Measurements from ENCODE around the gene ECE2.
A peak's percentile ranks its signal among the peaks of the same experiment; 100 is the strongest.

ECE2 gene

DNA sequence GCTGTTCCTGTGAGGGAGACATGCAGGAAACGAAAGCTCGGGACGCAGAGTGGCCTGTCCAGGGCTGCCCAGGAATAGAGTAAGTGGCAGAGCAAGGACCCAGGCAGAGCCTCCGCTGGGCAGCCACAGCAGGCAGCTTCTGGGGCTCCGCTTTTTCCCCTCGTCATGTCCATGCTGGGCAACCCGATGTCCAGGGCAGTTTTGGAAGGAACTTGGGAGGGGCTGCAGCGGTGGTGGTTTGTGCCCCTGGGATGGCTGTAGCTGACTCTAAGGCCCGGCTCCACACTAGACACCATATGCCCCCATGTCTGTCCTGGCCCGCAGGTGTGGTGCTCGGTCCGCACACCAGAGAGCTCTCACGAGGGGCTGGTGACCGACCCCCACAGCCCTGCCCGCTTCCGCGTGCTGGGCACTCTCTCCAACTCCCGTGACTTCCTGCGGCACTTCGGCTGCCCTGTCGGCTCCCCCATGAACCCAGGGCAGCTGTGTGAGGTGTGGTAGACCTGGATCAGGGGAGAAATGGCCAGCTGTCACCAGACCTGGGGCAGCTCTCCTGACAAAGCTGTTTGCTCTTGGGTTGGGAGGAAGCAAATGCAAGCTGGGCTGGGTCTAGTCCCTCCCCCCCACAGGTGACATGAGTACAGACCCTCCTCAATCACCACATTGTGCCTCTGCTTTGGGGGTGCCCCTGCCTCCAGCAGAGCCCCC, 16.1 kb downstream of the ECE2 start:
- H4K91ac ChIP-seq (ENCODE audit: low read depth, low read length, poor library complexity), result no peak overlapping the region
- no peak overlapping the region for H3K9ac ChIP-seq (ENCODE audit: low read depth, low read length, poor library complexity)
- no peak for DNase-seq (ENCODE audit: low spot score)
- H3K9me3 ChIP-seq (replicated peaks in 1 of 2; ENCODE audit: control insufficient read depth in 2 of 2, insufficient read depth in 1 of 2, low read depth in 1 of 2, low read length in 2 of 2), result no peaks in the 10 kb centered on the region
- H2BK15ac ChIP-seq (ENCODE audit: low read length), result peak overlapping the region; percentile 26
- H3K4me2 ChIP-seq (ENCODE audit: insufficient read depth, low read length, poor library complexity, severe bottlenecking), result no peak overlapping the region
- H3K4me3 ChIP-seq (ENCODE audit: low read length in 2 of 2), result no peak overlapping the region
- no peaks in the 10 kb centered on the region for H3K4me1 ChIP-seq (ENCODE audit: control insufficient read depth in 2 of 2, insufficient read depth in 1 of 2, low read depth in 1 of 2, low read length in 2 of 2)
- no peak overlapping the region for H2BK12ac ChIP-seq (ENCODE audit: low read length)
- H3K27ac ChIP-seq (replicated peaks; ENCODE audit: low read length), result no peak overlapping the region
- H3K23ac ChIP-seq (ENCODE audit: low read depth, low read length, poor library complexity), result no peak overlapping the region
- no peak overlapping the region for H3K18ac ChIP-seq (ENCODE audit: low read length)
- peak overlapping the region; percentile 38 for H3K14ac ChIP-seq (ENCODE audit: low read length)
- no peak overlapping the region for H2AK5ac ChIP-seq (ENCODE audit: low read depth, low read length)
- H3K79me1 ChIP-seq (ENCODE audit: low read depth, low read length), result peaks cover 4% of the 10 kb centered on the region
- no CpG with 5 or more reads among the region's 21 CpGs for WGBS, 2 donors (ENCODE audit: extremely low coverage in 2 of 2, insufficient read length in 2 of 2, insufficient replicate concordance in 1 of 2)
- H3K36me3 ChIP-seq (replicated peaks in 1 of 2; ENCODE audit: control insufficient read depth in 2 of 2, insufficient read depth in 2 of 2, low read length in 2 of 2), result no peaks in the 10 kb centered on the region
- H3K4ac ChIP-seq (ENCODE audit: low read length), result no peak overlapping the region
- H4K8ac ChIP-seq (ENCODE audit: low read depth, low read length), result no peak overlapping the region
- H3K27me3 ChIP-seq (ENCODE audit: control insufficient read depth in 3 of 3, insufficient read depth in 3 of 3, low read depth in 1 of 3, low read length in 3 of 3), result peaks cover 0 to 60% (median 0%) of the 10 kb centered on the region in 3 experiments
- no peak overlapping the region for H2BK120ac ChIP-seq (ENCODE audit: low read depth, low read length)
- H2AFZ ChIP-seq (ENCODE audit: low read length), result no peak overlapping the region
- H2BK5ac ChIP-seq (ENCODE audit: low read length), result no peak overlapping the region

DNA sequence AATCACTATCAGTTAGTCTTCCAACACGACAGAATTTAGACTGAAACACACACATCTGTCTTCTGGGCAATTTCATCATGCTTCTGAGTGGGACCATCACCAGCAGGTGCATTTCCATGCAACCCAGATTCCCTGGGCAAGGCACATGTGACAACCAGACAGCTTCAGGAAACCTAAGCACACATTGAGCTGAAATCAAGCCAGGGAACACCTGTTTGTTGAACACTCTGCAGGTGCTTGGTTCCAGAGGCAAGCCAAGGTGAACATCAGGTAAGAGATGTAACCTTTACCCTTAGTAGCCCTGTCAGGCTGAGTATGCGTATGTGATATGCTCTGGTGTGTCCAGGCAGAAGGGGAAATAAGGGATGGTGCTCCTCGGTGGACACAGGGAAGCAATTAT, 19.9 kb downstream of the ECE2 start:
- Histone ChIP-seq H3K4me1 (ENCODE audit: control insufficient read depth in 2 of 2, insufficient read depth in 1 of 2, low read depth in 1 of 2, low read length in 2 of 2) (peaks cover 3 to 6% of the 10 kb centered on the region in 2 donors), H3K4ac (ENCODE audit: low read length) (no peak overlapping the region), H2AK5ac (ENCODE audit: low read depth, low read length) (no peak overlapping the region), H3K36me3 (replicated peaks in 1 of 2; ENCODE audit: control insufficient read depth in 2 of 2, insufficient read depth in 2 of 2, low read length in 2 of 2) (peaks cover 5 to 9% of the 10 kb centered on the region in 2 donors), H3K9ac (ENCODE audit: low read depth, low read length, poor library complexity) (no peak overlapping the region), H2BK12ac (ENCODE audit: low read length) (no peak overlapping the region), H3K27ac (replicated peaks; ENCODE audit: low read length) (no peak overlapping the region), H3K9me3 (replicated peaks in 1 of 2; ENCODE audit: control insufficient read depth in 2 of 2, insufficient read depth in 1 of 2, low read depth in 1 of 2, low read length in 2 of 2) (no peaks in the 10 kb centered on the region), H3K18ac (ENCODE audit: low read length) (no peak overlapping the region), H4K91ac (ENCODE audit: low read depth, low read length, poor library complexity) (no peak overlapping the region), H3K23ac (ENCODE audit: low read depth, low read length, poor library complexity) (no peak overlapping the region), H3K4me2 (ENCODE audit: insufficient read depth, low read length, poor library complexity, severe bottlenecking) (no peak overlapping the region), H3K27me3 (ENCODE audit: control insufficient read depth in 3 of 3, insufficient read depth in 3 of 3, low read depth in 1 of 3, low read length in 3 of 3) (peaks cover 0 to 43% (median 0%) of the 10 kb centered on the region in 3 experiments), H3K4me3 (ENCODE audit: low read length in 2 of 2) (no peak overlapping the region), H3K79me1 (ENCODE audit: low read depth, low read length) (peaks cover 10% of the 10 kb centered on the region), H2BK120ac (ENCODE audit: low read depth, low read length) (no peak overlapping the region), H3K14ac (ENCODE audit: low read length) (no peak overlapping the region), H4K8ac (ENCODE audit: low read depth, low read length) (no peak overlapping the region), H2BK5ac (ENCODE audit: low read length) (no peak overlapping the region), H2AFZ (ENCODE audit: low read length) (no peak overlapping the region), H2BK15ac (ENCODE audit: low read length) (no peak overlapping the region)
- no CpG with 5 or more reads among the region's 3 CpGs for WGBS, 2 donors (ENCODE audit: extremely low coverage in 2 of 2, insufficient read length in 2 of 2, insufficient replicate concordance in 1 of 2)
- DNase-seq (ENCODE audit: low spot score), result no peak

DNA sequence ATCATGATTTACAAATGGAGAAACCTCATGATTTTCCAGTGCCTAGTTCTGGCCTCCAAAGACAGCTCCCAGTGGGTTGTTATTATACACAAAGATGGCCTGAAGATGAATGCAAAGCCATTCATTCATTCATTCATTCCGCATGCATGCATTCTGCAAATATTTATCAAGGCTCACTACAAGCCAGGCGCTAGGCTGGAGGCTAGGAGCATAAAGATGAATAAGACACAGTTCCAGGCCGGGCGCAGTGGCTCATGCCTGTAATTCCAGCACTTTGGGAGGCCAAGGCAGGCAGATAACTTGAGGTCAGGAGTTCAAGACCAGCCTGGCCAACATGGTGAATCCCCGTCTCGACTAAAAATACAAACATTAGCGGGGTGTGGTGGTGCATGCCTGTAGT, 20.8 kb downstream of the ECE2 start:
- Histone ChIP-seq H3K14ac (ENCODE audit: low read length) (no peak overlapping the region), H3K9ac (ENCODE audit: low read depth, low read length, poor library complexity) (no peak overlapping the region), H3K9me3 (replicated peaks in 1 of 2; ENCODE audit: control insufficient read depth in 2 of 2, insufficient read depth in 1 of 2, low read depth in 1 of 2, low read length in 2 of 2) (no peaks in the 10 kb centered on the region), H4K91ac (ENCODE audit: low read depth, low read length, poor library complexity) (no peak overlapping the region), H3K79me1 (ENCODE audit: low read depth, low read length) (peaks cover 10% of the 10 kb centered on the region), H4K8ac (ENCODE audit: low read depth, low read length) (no peak overlapping the region), H2BK5ac (ENCODE audit: low read length) (no peak overlapping the region), H3K23ac (ENCODE audit: low read depth, low read length, poor library complexity) (no peak overlapping the region), H3K18ac (ENCODE audit: low read length) (no peak overlapping the region), H3K4me3 (ENCODE audit: low read length in 2 of 2) (no peak overlapping the region), H3K4me2 (ENCODE audit: insufficient read depth, low read length, poor library complexity, severe bottlenecking) (no peak overlapping the region), H3K27me3 (ENCODE audit: control insufficient read depth in 3 of 3, insufficient read depth in 3 of 3, low read depth in 1 of 3, low read length in 3 of 3) (peaks cover 0 to 34% (median 0%) of the 10 kb centered on the region in 3 experiments), H2BK120ac (ENCODE audit: low read depth, low read length) (no peak overlapping the region), H3K4me1 (ENCODE audit: control insufficient read depth in 2 of 2, insufficient read depth in 1 of 2, low read depth in 1 of 2, low read length in 2 of 2) (peaks cover 3 to 6% of the 10 kb centered on the region in 2 donors), H2AFZ (ENCODE audit: low read length) (no peak overlapping the region), H3K36me3 (replicated peaks in 1 of 2; ENCODE audit: control insufficient read depth in 2 of 2, insufficient read depth in 2 of 2, low read length in 2 of 2) (peaks cover 9 to 17% of the 10 kb centered on the region in 2 donors), H3K4ac (ENCODE audit: low read length) (no peak overlapping the region), H2BK12ac (ENCODE audit: low read length) (no peak overlapping the region), H2AK5ac (ENCODE audit: low read depth, low read length) (no peak overlapping the region), H2BK15ac (ENCODE audit: low read length) (no peak overlapping the region), H3K27ac (replicated peaks; ENCODE audit: low read length) (no peak overlapping the region)
- no peak for DNase-seq (ENCODE audit: low spot score)
- no CpG with 5 or more reads among the region's 7 CpGs for WGBS, 2 donors (ENCODE audit: extremely low coverage in 2 of 2, insufficient read length in 2 of 2, insufficient replicate concordance in 1 of 2)

DNA sequence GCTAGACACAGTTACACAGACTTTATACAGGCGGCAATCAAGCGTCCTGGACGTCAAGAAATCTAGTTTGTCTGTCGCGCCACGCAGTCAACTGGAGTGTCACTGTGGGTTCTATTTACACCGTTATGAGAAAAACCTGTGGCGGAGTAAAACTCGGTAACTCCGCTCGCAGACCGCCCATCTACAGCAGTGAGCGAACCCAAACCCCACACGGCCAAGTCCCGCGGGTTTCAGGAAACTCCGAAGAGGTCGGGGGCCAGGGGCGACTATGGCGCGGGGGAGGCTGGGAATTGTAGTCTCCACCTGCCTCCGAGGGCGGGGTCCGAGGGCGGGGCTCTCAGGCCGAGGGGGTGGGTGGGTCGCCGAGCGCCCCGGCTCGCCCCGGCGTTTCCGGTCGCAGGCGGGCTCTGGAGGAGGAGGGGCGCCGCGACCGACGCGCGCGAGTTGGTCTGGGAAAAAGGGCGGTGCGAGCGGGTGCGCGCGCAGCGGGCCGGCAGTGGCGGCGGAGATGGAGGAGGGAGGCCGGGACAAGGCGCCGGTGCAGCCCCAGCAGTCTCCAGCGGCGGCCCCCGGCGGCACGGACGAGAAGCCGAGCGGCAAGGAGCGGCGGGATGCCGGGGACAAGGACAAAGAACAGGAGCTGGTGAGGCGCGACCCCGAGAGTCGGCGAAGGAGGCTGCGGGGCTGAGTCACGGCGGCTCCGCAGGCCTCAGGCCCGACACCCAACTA, 23.1 kb downstream of the ECE2 start, which contains the start of gene PSMD2:
Gene PSMD2 (plus strand): TSS at position 483 of the 729 bp plus-strand sequence. CDS start 26 bp downstream, at position 509.
- Histone ChIP-seq H3K23ac (ENCODE audit: low read depth, low read length, poor library complexity) (peak within 1 kb of the TSS; percentile 92), H3K79me1 (ENCODE audit: low read depth, low read length) (peaks cover 6% of the 10 kb centered on the region), H3K18ac (ENCODE audit: low read length) (peak within 1 kb of the TSS; percentile 84), H3K14ac (ENCODE audit: low read length) (peak within 1 kb of the TSS; percentile 57), H3K9ac (ENCODE audit: low read depth, low read length, poor library complexity) (peak within 1 kb of the TSS; percentile 96), H3K36me3 (replicated peaks in 1 of 2; ENCODE audit: control insufficient read depth in 2 of 2, insufficient read depth in 2 of 2, low read length in 2 of 2) (peaks cover 31 to 40% of the 10 kb centered on the region in 2 donors), H2BK120ac (ENCODE audit: low read depth, low read length) (no peak within 1 kb of the TSS), H4K8ac (ENCODE audit: low read depth, low read length) (no peak within 1 kb of the TSS), H3K9me3 (replicated peaks in 1 of 2; ENCODE audit: control insufficient read depth in 2 of 2, insufficient read depth in 1 of 2, low read depth in 1 of 2, low read length in 2 of 2) (no peaks in the 10 kb centered on the region), H3K27ac (replicated peaks; ENCODE audit: low read length) (peak within 1 kb of the TSS; percentile 18), H3K4me3 (ENCODE audit: low read length in 2 of 2) (peak within 1 kb of the TSS; percentile 86 to 94), H2AFZ (ENCODE audit: low read length) (peak within 1 kb of the TSS; percentile 96), H3K4ac (ENCODE audit: low read length) (no peak within 1 kb of the TSS), H3K27me3 (ENCODE audit: control insufficient read depth in 3 of 3, insufficient read depth in 3 of 3, low read depth in 1 of 3, low read length in 3 of 3) (peaks cover 0 to 11% (median 0%) of the 10 kb centered on the region in 3 experiments), H3K4me2 (ENCODE audit: insufficient read depth, low read length, poor library complexity, severe bottlenecking) (peak within 1 kb of the TSS; percentile 78), H3K4me1 (ENCODE audit: control insufficient read depth in 2 of 2, insufficient read depth in 1 of 2, low read depth in 1 of 2, low read length in 2 of 2) (peaks cover 3 to 6% of the 10 kb centered on the region in 2 donors), H4K91ac (ENCODE audit: low read depth, low read length, poor library complexity) (no peak within 1 kb of the TSS), H2AK5ac (ENCODE audit: low read depth, low read length) (peak within 1 kb of the TSS; percentile 78), H2BK15ac (ENCODE audit: low read length) (no peak within 1 kb of the TSS), H2BK12ac (ENCODE audit: low read length) (peak within 1 kb of the TSS; percentile 61), H2BK5ac (ENCODE audit: low read length) (peak within 1 kb of the TSS; percentile 35)
- peak; percentile 96 for DNase-seq (ENCODE audit: low spot score)
- no CpG with 5 or more reads among the region's 78 CpGs for WGBS, 2 donors (ENCODE audit: extremely low coverage in 2 of 2, insufficient read length in 2 of 2, insufficient replicate concordance in 1 of 2)
